ENCODE data around the gene RYR1. TPM values are rescaled to one million over a fixed set of nuclear protein-coding genes. Genes with fewer than 3 reads are reported as not detected.
A peak's percentile ranks its signal among the peaks of the same experiment; 100 is the strongest.

RYR1 gene
- polyA plus RNA-seq, 1 experiment: not detected

DNA sequence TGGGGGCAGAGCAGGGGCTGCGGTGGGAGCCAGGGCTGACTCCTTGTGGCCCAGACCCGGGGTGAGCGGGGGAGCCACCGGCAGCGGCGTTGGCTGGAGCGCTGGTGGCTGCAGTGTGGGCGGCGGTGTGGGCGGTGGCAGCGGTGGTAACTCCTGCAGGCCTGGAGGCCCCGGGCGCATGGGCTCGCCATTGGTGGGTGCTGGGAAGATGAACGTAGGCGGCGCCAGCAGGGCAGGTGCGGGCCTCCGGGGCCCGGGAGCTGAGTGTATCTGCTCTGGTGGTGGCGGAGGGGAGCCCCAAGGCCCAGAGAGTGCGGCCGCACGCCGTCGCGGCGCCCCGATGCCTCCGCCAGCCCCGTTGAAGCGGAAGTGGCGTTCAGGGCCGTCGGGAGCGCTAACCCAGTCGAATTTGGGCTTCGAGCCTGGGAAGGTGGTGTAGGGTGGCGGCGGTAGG, 47.7 kb upstream of the RYR1 start:
- CTCF ChIA-PET: interaction anchor here (0.9 kb wide), 1 partner anchor 142 kb away, joined by 3 read pairs; no protein-coding TSS in a partner anchor

GRCh38 chr19:38386300-38386970, 47.1 kb upstream of the RYR1 start:
- H3K27ac ChIP-seq (ENCODE audit: low read depth, low read length): no peak overlapping the region
- no peaks in the 10 kb centered on the region for H3K27me3 ChIP-seq (ENCODE audit: control insufficient read depth, insufficient read depth, low read length)
- CTCF ChIA-PET: no interaction called here
- H3K9me3 ChIP-seq (ENCODE audit: control insufficient read depth, insufficient read depth, low read length): peaks cover 4% of the 10 kb centered on the region; the same call in 1 of the 2 replicates
- POLR2A ChIA-PET: interaction anchor here (0.6 to 3.5 kb wide), 2 partner anchors 12 to 356 kb away, joined by 8 to 49 read pairs; partner anchors contain the start of gene PSMD8
- TF ChIP-seq CTCF (IDR thresholded peaks at IDR 0.05; ENCODE audit: low read depth, low read length): no peak
- DNase-seq (ENCODE audit: low read depth, low spot score): no peak
- H3K4me3 ChIP-seq (ENCODE audit: low read depth, low read length): no peak overlapping the region

More for the DNA sequence above, 47.7 kb upstream of the RYR1 start:
- POLR2A ChIA-PET: interaction anchor here (0.6 kb wide), 1 partner anchor 357 kb away, joined by 8 read pairs; no protein-coding TSS in a partner anchor
- H3K4me3 ChIP-seq (ENCODE audit: low read depth, low read length): no peak overlapping the region
- H3K27ac ChIP-seq (ENCODE audit: low read depth, low read length): no peak overlapping the region
- no peak for TF ChIP-seq CTCF (IDR thresholded peaks at IDR 0.05; ENCODE audit: low read depth, low read length)
- peaks cover 4% of the 10 kb centered on the region; the same call in 1 of the 2 replicates for H3K9me3 ChIP-seq (ENCODE audit: control insufficient read depth, insufficient read depth, low read length)
- no peaks in the 10 kb centered on the region for H3K27me3 ChIP-seq (ENCODE audit: control insufficient read depth, insufficient read depth, low read length)
- DNase-seq (ENCODE audit: low read depth, low spot score): no peak

- H3K9me3 ChIP-seq (ENCODE audit: control insufficient read depth, insufficient read depth, low read length): peaks cover 4% of the 10 kb centered on the region; the same call in 1 of the 2 replicates
- ChIA-PET POLR2A (interaction anchor here (0.5 to 3.5 kb wide), 5 partner anchors 9 to 232 kb away, joined by 4 to 49 read pairs (median 8); partner anchors contain the start of genes EIF3K, FAM98C and PSMD8), CTCF (interaction anchor here (1.0 to 1.8 kb wide), 7 partner anchors 12 to 485 kb away, joined by 3 to 37 read pairs (median 5); partner anchors contain the start of genes EIF3K, FAM98C and PSMD8)
- H3K27ac ChIP-seq (ENCODE audit: low read depth, low read length): no peak overlapping the region
- no peaks in the 10 kb centered on the region for H3K27me3 ChIP-seq (ENCODE audit: control insufficient read depth, insufficient read depth, low read length)
- TF ChIP-seq CTCF (IDR thresholded peaks at IDR 0.05; ENCODE audit: low read depth, low read length): no peak
- peak overlapping the region; percentile 93 for H3K4me3 ChIP-seq (ENCODE audit: low read depth, low read length)
- DNase-seq (ENCODE audit: low read depth, low spot score): no peak
These were observed 46.4 kb upstream of the RYR1 start for GRCh38 chr19:38386971-38387549.

- Histone ChIP-seq H3K4me3 (ENCODE audit: low read depth, low read length) (peak within 1 kb of the TSS; percentile 93), H3K27me3 (ENCODE audit: control insufficient read depth, insufficient read depth, low read length) (no peaks in the 10 kb centered on the region), H3K27ac (ENCODE audit: low read depth, low read length) (peak within 1 kb of the TSS; percentile 77), H3K9me3 (ENCODE audit: control insufficient read depth, insufficient read depth, low read length) (peaks cover 4% of the 10 kb centered on the region; the same call in 1 of the 2 replicates)
- CTCF ChIA-PET: interaction anchor here (1.0 to 1.8 kb wide), 7 partner anchors 13 to 485 kb away, joined by 3 to 37 read pairs (median 5); partner anchors contain the start of genes EIF3K, FAM98C and PSMD8
- no peak for TF ChIP-seq CTCF (IDR thresholded peaks at IDR 0.05; ENCODE audit: low read depth, low read length)
- POLR2A ChIA-PET: interaction anchor here (0.5 to 3.5 kb wide), 8 partner anchors 10 to 808 kb away, joined by 3 to 49 read pairs (median 5); partner anchors contain the start of genes CATSPERG, EIF3K, FAM98C and PSMD8
- DNase-seq (ENCODE audit: low read depth, low spot score): peak; percentile 87
These were observed 45.7 kb upstream of the RYR1 start, which contains the start of gene GGN for GRCh38 chr19:38387550-38388348. GGN (minus strand) TSS chr19:38388034; CDS start chr19:38387261, 773 bp downstream.
